ENCODE results near the gene ZEB2.

The ZEB2 gene

GRCh38 chr2:144500563-144500962 lies 19.4 kb downstream of the ZEB2 start:
- Histone ChIP-seq H3K36me3 (ENCODE audit: insufficient read depth, low read length) (no peaks in the 10 kb centered on the region; the same call in 1 of the 2 replicates), H3K4me3 (ENCODE audit: low read length, poor library complexity, severe bottlenecking) (no peak overlapping the region), H3K9me3 (ENCODE audit: insufficient read depth, low read depth, low read length) (no peaks in the 10 kb centered on the region), H3K9me2 (replicated peaks; ENCODE audit: low read depth, low read length) (no peaks in the 10 kb centered on the region), H4K20me1 (ENCODE audit: insufficient read depth, low read length, poor library complexity, severe bottlenecking) (no peaks in the 10 kb centered on the region), H2AFZ (ENCODE audit: low read length) (no peak overlapping the region), H3K27me3 (ENCODE audit: insufficient read depth, low read length, poor library complexity, severe bottlenecking) (no peaks in the 10 kb centered on the region), H3K9ac (ENCODE audit: low read depth, low read length, poor library complexity, severe bottlenecking) (no peak overlapping the region), H3K4me1 (ENCODE audit: insufficient read depth, low read length, poor library complexity, severe bottlenecking) (peaks cover 7% of the 10 kb centered on the region), H3K4me2 (ENCODE audit: low read depth, low read length, poor library complexity, severe bottlenecking) (no peak overlapping the region), H3F3A (ENCODE audit: low read depth) (no peaks in the 10 kb centered on the region), H3K79me2 (ENCODE audit: insufficient read depth, low read length) (peaks cover 36% of the 10 kb centered on the region; the same call in 1 of the 2 replicates)
- TF ChIP-seq EZH2phosphoT487 (IDR thresholded peaks at IDR 0.05; ENCODE audit: borderline replicate concordance) (no peak), CTCF (conservative IDR thresholded peaks at IDR 0.05; ENCODE audit: low read length) (no peak)

DNA sequence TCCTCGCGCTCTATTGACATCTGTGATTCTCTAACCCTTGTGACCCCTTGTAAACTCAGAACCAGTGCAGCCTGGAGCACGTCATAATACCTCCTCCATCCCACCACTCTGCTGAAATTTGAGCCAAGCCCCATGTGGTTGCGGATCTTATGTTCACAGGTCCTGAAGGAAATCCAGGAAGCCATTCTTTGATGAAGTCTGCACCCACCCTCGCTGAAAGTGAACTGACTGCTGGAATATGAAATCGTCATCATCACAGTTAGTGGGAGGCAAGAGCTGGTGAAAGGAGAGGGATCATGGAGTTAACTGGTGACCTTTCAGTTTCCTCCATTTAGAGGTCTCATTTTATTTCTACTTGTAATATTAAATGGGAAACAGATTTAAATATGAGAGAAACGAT lies 21.6 kb downstream of the ZEB2 start:
- Histone ChIP-seq H3K4me2 (ENCODE audit: low read depth, low read length, poor library complexity, severe bottlenecking) (no peak overlapping the region), H2AFZ (ENCODE audit: low read length) (no peak overlapping the region)

GRCh38 chr2:144496977-144497598 lies 22.8 kb downstream of the ZEB2 start:
- H3K36me3 ChIP-seq (ENCODE audit: insufficient read depth, low read length): peaks cover 2% of the 10 kb centered on the region; the same call in 1 of the 2 replicates
- peaks cover 43% of the 10 kb centered on the region; the same call in 1 of the 2 replicates for H3K79me2 ChIP-seq (ENCODE audit: insufficient read depth, low read length)
- no peak overlapping the region for H3K9ac ChIP-seq (ENCODE audit: low read depth, low read length, poor library complexity, severe bottlenecking)
- H4K20me1 ChIP-seq (ENCODE audit: insufficient read depth, low read length, poor library complexity, severe bottlenecking): no peaks in the 10 kb centered on the region
- H3K9me2 ChIP-seq (replicated peaks; ENCODE audit: low read depth, low read length): no peaks in the 10 kb centered on the region
- H2AFZ ChIP-seq (ENCODE audit: low read length): no peak overlapping the region
- no peak overlapping the region for H3K4me3 ChIP-seq (ENCODE audit: low read length, poor library complexity, severe bottlenecking)
- no peak overlapping the region for H3K4me2 ChIP-seq (ENCODE audit: low read depth, low read length, poor library complexity, severe bottlenecking)
- no peaks in the 10 kb centered on the region for H3K27me3 ChIP-seq (ENCODE audit: insufficient read depth, low read length, poor library complexity, severe bottlenecking)
- H3K4me1 ChIP-seq (ENCODE audit: insufficient read depth, low read length, poor library complexity, severe bottlenecking): no peaks in the 10 kb centered on the region
- TF ChIP-seq CTCF (conservative IDR thresholded peaks at IDR 0.05; ENCODE audit: low read length) (no peak), EZH2phosphoT487 (IDR thresholded peaks at IDR 0.05; ENCODE audit: borderline replicate concordance) (no peak)
- no peaks in the 10 kb centered on the region for H3F3A ChIP-seq (ENCODE audit: low read depth)
- H3K9me3 ChIP-seq (ENCODE audit: insufficient read depth, low read depth, low read length): no peaks in the 10 kb centered on the region

More for the DNA sequence above, 21.6 kb downstream of the ZEB2 start:
- Histone ChIP-seq H3K27me3 (ENCODE audit: insufficient read depth, low read length, poor library complexity, severe bottlenecking) (no peaks in the 10 kb centered on the region), H3F3A (ENCODE audit: low read depth) (no peaks in the 10 kb centered on the region), H4K20me1 (ENCODE audit: insufficient read depth, low read length, poor library complexity, severe bottlenecking) (no peaks in the 10 kb centered on the region), H3K36me3 (ENCODE audit: insufficient read depth, low read length) (peaks cover 2% of the 10 kb centered on the region; the same call in 1 of the 2 replicates), H3K79me2 (ENCODE audit: insufficient read depth, low read length) (peaks cover 39% of the 10 kb centered on the region; the same call in 1 of the 2 replicates), H3K9ac (ENCODE audit: low read depth, low read length, poor library complexity, severe bottlenecking) (no peak overlapping the region), H3K4me3 (ENCODE audit: low read length, poor library complexity, severe bottlenecking) (no peak overlapping the region), H3K9me2 (replicated peaks; ENCODE audit: low read depth, low read length) (no peaks in the 10 kb centered on the region), H3K4me1 (ENCODE audit: insufficient read depth, low read length, poor library complexity, severe bottlenecking) (no peaks in the 10 kb centered on the region), H3K9me3 (ENCODE audit: insufficient read depth, low read depth, low read length) (no peaks in the 10 kb centered on the region)
- no peak for TF ChIP-seq EZH2phosphoT487 (IDR thresholded peaks at IDR 0.05; ENCODE audit: borderline replicate concordance)
- no peak for TF ChIP-seq CTCF (conservative IDR thresholded peaks at IDR 0.05; ENCODE audit: low read length)

Data from Loucy (cell line).